HG02588 (cell line): ENCODE data around the gene COL27A1.

Experiments used
- ATAC-seq: cut with Tn5 transposase; IDR thresholded peaks from one replicate; pipeline ENCODE4 v1.9.1; 2021; ENCODE audit warnings: mild to moderate bottlenecking, moderate library complexity; ENCODE audit not compliant: unreplicated experiment

COL27A1 gene

GRCh38 chr9:114166103-114166470 is 10.8 kb downstream of the COL27A1 start:
- ATAC-seq: no peak

DNA sequence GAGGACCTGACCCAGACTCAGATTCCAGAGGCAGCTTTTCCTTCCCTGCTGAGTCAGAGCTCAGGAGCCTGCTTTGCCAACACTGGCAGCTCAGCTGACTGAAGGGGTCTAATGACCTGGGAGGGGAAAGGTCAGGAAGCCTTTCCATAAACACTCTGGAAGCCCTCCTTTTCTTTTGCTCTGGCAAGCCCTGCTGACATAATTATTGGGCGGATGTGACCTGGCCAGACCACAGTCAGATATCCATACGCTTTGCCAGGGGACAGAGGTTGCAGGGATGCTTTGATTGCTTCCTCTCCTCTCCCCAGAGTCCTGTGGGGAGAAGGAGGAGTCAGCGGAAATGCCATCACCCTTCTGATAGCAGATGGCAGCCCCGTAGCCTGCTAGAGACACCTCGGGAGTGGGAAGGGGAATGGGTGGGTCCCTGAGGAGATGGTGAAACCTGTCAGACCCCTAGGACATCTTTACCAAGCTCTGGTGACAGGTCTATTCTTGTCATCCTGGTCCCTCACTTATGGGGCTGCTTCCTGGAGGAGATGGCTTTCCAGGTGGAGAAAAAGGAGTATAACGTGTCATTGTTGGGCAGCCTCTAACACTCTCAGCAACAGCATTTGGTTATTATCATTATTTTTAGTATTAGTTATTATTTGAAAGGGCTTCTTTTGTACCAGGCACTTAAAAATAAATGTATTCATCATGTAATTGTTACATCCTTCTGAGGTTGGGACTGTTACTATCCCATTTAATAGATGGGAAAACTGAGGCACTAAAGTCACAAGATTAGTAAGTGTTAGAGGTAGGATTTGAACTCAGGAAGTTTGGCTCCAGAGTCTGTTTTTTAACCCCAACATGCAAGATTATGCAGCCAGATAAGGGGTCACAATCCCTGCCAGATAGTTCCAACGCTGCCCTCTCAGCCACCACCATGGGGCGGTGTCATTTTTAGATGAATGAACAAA is 11.6 kb downstream of the COL27A1 start:
- ATAC-seq: no peak

- ATAC-seq: no peak
Measured at GRCh38 chr9:114167591-114168091, 12.3 kb downstream of the COL27A1 start.

DNA sequence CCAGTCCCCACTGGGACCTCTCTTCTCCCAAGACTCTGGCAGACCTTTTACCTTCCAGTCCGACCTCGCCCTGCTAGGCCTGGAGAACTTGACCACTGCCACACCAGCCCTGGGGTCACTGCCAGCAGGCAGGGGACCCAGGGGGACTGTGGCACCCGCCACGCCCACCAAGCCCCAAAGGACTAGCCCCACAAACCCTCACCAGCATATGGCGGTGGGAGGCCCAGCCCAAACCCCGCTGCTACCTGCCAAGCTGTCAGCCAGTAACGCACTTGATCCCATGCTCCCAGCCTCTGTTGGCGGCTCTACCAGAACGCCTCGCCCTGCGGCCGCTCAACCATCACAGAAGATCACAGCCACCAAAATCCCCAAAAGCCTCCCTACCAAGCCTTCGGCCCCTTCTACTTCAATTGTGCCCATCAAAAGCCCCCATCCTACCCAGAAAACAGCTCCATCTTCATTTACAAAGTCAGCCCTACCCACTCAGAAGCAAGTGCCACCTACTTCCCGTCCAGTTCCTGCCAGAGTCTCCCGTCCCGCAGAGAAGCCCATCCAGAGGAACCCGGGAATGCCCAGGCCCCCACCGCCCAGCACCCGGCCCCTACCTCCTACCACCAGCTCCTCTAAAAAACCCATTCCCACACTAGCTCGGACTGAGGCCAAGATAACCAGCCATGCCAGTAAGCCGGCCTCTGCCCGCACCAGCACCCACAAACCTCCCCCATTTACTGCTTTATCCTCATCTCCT is 13.1 kb downstream of the COL27A1 start:
- ATAC-seq: no peak

DNA sequence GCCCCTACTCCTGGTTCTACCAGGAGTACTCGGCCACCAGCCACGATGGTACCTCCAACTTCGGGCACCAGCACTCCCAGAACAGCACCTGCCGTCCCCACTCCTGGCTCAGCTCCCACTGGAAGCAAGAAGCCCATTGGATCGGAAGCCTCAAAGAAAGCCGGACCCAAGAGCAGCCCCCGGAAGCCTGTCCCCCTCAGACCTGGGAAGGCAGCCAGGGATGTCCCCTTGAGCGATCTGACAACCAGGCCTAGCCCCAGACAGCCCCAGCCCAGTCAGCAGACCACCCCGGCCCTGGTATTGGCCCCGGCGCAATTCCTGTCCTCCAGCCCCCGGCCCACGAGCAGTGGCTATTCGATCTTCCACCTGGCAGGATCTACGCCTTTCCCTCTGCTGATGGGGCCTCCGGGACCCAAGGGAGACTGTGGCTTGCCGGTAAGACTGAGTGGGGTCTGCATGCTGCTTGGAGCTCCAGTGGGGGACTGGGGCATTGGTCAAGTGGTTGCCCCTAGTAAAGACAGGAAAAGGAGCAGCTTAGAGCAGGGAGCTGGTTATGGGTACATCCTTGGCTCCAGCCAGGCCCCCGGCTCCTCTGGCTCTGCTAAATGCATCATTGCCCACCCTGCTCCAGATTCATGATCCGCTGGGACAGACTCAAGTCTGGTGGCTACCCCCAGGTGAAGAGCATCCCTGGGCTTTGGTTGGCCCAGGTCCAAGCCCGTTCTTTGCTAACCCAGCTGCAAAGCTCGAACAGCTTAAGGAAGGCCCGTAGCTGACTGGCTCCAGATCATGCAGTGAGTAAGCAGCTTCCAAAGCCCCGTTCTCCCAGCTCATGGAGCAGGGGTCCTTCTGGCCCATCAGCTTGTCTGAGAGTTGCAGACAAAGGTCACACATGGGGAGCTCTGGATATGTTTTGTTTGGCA is 14.0 kb downstream of the COL27A1 start:
- ATAC-seq: no peak

GRCh38 chr9:114169952-114170770 is 14.8 kb downstream of the COL27A1 start:
- ATAC-seq: no peak

- ATAC-seq: no peak
Measured at GRCh38 chr9:114170771-114171461, 15.6 kb downstream of the COL27A1 start.

GRCh38 chr9:114171500-114171899 is 16.2 kb downstream of the COL27A1 start:
- no peak for ATAC-seq

- ATAC-seq: no peak
Measured at GRCh38 chr9:114172981-114173833, 17.9 kb downstream of the COL27A1 start.

DNA sequence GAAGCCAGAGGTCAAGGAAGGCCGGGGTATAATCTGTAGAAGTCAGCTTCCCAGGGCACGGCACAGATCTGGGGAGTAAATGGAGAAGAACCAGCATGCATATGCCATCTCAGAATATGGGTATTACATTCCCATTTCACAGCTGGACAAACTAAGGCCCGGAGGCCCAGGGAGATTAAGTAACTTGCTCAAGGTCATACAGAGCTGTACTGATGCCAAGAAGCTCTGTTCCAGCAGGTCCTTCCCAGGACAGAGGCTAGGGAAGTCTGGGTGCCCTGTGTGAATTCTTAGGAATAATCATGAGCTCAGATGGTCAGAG is 19.2 kb downstream of the COL27A1 start:
- no peak for ATAC-seq

GRCh38 chr9:114174876-114175771 is 19.8 kb downstream of the COL27A1 start:
- ATAC-seq: no peak

- ATAC-seq: no peak
Measured at GRCh38 chr9:114176624-114177291, 21.4 kb downstream of the COL27A1 start.

- no peak for ATAC-seq
Measured at GRCh38 chr9:114177423-114178064, 22.2 kb downstream of the COL27A1 start.

DNA sequence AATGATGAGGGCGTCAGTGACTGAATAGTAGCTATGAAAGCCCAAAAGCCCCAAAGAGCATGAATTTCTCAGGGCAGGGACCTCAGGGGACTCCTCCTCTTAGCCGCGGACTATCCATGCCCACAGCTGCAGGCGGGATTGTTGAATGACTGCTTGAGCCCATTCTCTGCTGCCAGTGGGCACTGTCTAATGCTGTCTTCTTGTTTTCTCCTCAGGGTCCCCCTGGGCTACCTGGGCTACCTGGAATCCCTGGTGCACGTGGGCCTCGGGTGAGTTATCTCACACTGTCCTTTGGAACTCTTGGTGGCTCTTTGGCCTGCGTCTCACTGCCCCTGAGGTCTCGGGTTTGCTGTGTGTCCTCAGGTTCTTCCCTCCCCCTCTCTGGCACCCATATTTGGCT is 22.7 kb downstream of the COL27A1 start:
- no peak for ATAC-seq

GRCh38 chr9:114178756-114179450 is 23.6 kb downstream of the COL27A1 start:
- ATAC-seq: no peak

DNA sequence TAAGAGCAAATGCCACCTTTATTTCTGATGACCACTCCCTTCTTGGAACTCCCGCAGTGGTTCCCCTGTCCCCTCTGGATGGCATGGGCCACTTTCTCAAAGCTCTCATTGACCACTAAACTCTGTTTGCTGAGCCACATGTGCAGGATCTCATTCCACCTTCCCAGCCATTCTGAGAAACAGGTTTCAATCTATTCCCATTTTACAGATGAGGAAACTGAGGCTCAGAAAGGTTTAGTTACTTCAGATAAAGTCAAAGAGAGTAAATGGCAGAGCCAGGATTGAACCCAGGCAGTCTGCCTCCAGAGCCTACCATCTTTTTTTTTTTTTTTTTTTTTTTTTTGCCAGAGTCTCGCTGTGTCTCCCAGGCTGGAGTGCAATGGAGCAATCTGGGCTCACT is 24.2 kb downstream of the COL27A1 start:
- no peak for ATAC-seq
